Body of pancreas (tissue), 4 donors: ENCODE results near the gene LMOD1. TPM values are rescaled to one million over a fixed set of nuclear protein-coding genes. Genes with fewer than 3 reads are reported as not detected.

Experiments used
- ATAC-seq: fragments of 150-250 bp; one replicate; pipeline ENCODE4 v1.9.1; 2016
- DNase-seq, 4 donors: peaks; one replicate each; pipeline ENCODE4 v3.0.0-alpha.2; 2019
- H3K27ac ChIP-seq, 4 donors: fragments of 200-600 bp; sonication (generic); 1 replicate in 3 of 4; 2 replicates in 1 of 4; pipeline versions ENCODE4 v1.5.1 to v1.6.1; 2016 to 2019; ENCODE audit warnings: mild to moderate bottlenecking in 1 of 4, mixed read lengths in 1 of 4, moderate library complexity in 1 of 4
- H3K27me3 ChIP-seq, 2 donors: fragments of 200-600 bp; sonication (generic); one replicate each; pipeline ENCODE4 v1.6.0; 2016; ENCODE audit warnings: mild to moderate bottlenecking in 1 of 2
- H3K36me3 ChIP-seq, 2 donors: fragments of 200-600 bp; sonication (generic); replicated peaks in 1 of 2; 2 replicates each; pipeline ENCODE4 v1.5.1; 2016; ENCODE audit warnings: low read depth in 2 of 2; ENCODE audit not compliant: insufficient read depth in 1 of 2
- H3K4me1 ChIP-seq: fragments of 200-600 bp; sonication (generic); one replicate; pipeline ENCODE4 v1.6.0; 2016
- H3K4me3 ChIP-seq, 2 donors: fragments of 200-600 bp; sonication (generic); 1 replicate in 1 of 2; 2 replicates in 1 of 2; pipeline ENCODE4 v1.5.1; 2016 to 2019
- H3K9me3 ChIP-seq, 3 donors: fragments of 200-600 bp; sonication (generic); 1 replicate in 2 of 3; 2 replicates in 1 of 3; pipeline ENCODE4 v1.5.1; 2016
- CTCF ChIP-seq, 7 experiments: fragments of 450-650 bp in 4 of 7; fragments of 200-600 bp in 3 of 7; sonication (generic) in 3 of 7; IDR thresholded peaks; one replicate each; pipeline ENCODE4 v1.5.1; 2016 to 2019; ENCODE audit warnings: antibody characterized with exemption in 7 of 7
- POLR2A ChIP-seq, 3 donors: fragments of 450-650 bp; IDR thresholded peaks; one replicate each; pipeline ENCODE4 v1.6.1; 2016; ENCODE audit warnings: antibody characterized with exemption in 3 of 3, mild to moderate bottlenecking in 2 of 3
- WGBS, 2 donors: methylation state at CpG; one replicate each; pipeline ENCODE4 v1.1.5; 2017; 5-methylcytosine and 5-hydroxymethylcytosine counted together
- intact Hi-C: fragments of 100-400 bp; cut with DNase I; formaldehyde crosslinking; loops from one replicate; pipeline ENCODE4 v1.15.1; 2023
- total RNA-seq, 2 donors: library from RNA; depleted of rRNA; stranded (reverse); fragments of >200 nt; gene quantifications; one replicate each; pipeline ENCODE4 v1.1.0, GENCODE V29; 2016

The LMOD1 gene
- total RNA-seq, 2 donors from 2014 or later, result 14.8 to 16.9 TPM

DNA sequence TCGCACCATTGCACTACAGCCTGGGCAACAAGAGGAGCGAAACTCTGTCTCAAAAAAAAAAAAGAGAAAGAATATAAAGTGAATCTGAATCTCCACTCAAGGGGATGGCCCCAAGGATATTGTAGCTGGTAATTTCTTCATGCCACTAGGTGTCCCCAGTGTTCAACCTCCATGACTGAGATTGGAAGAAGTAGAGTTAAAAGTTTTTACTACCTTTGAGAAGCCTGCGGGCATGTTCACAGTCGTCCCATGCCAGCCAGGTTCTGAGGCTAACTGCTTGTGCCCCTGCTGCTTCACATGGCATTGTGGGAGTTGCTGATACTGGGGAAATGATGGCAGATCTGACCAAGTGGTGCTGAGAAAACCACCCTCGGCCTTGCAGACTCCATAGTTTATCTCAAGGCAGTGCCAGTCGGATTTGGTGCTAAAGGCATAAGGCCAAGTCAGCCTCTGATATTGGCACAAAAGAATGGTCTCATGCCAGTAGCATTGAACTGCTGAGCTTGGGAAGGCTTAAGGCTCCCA is 68.4 kb downstream of the LMOD1 start:
- 33 to 35% methylated on average over 6 of the region's 6 CpGs for whole genome bisulfite sequencing, 2 donors
- no peak overlapping the region for H3K27ac ChIP-seq
- peaks cover 0 to 5% of the 10 kb centered on the region in 2 donors for H3K36me3 ChIP-seq
- TF ChIP-seq POLR2A (IDR thresholded peaks at IDR 0.05) (no peak), CTCF (IDR thresholded peaks at IDR 0.05) (peak; percentile 33 to 68 (median 64))
- no peaks in the 10 kb centered on the region for H3K9me3 ChIP-seq
- H3K27me3 ChIP-seq, result no peaks in the 10 kb centered on the region
- peaks cover 4% of the 10 kb centered on the region for H3K4me1 ChIP-seq
- no peak overlapping the region for H3K4me3 ChIP-seq
- peak; percentile 32 to 48 (median 34) for DNase-seq
- intact Hi-C loops, result no loop called here
- peak; percentile 75 for ATAC-seq

- no peaks in the 10 kb centered on the region for H3K27me3 ChIP-seq
- no peak for ATAC-seq
- DNase-seq, result no peak
- intact Hi-C loops, result no loop called here
- H3K4me1 ChIP-seq, result peaks cover 4% of the 10 kb centered on the region
- 70 to 83% methylated on average over 8 of the region's 8 CpGs for WGBS, 2 donors
- peak in 2 of 7 experiments; percentile 5 to 9 for TF ChIP-seq CTCF (IDR thresholded peaks at IDR 0.05)
- no peak for TF ChIP-seq POLR2A (IDR thresholded peaks at IDR 0.05)
- peaks cover 0 to 18% of the 10 kb centered on the region in 2 donors for H3K36me3 ChIP-seq
- no peak overlapping the region for H3K27ac ChIP-seq
- H3K9me3 ChIP-seq, result no peaks in the 10 kb centered on the region
- H3K4me3 ChIP-seq, result no peak overlapping the region
Observed at GRCh38 chr1:201876148-201876818, 70.1 kb downstream of the LMOD1 start.

DNA sequence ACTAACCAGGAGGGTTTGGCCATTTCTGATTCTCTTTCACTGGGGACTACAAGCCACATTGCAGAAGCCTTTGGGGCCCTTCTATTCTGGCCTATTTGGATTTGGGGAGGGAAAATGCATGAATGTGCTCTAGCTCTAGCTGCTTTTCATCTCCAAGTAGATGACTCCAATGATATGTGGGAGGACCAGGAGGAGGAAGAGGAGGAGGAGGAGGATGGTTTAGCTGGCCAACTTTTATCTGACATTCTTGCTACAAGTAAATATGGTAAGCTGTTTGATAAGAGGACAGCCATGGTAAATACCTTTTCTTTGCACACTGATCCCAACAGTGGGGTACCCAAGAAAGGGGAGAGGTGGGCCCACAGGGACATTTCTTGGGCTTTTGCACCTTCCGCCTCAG is 71.7 kb downstream of the LMOD1 start:
- no peaks in the 10 kb centered on the region for H3K9me3 ChIP-seq
- intact Hi-C loops, result no loop called here
- WGBS, 2 donors, result 93 to 100% methylated on average over 1 of the region's 1 CpG
- H3K36me3 ChIP-seq, result peaks cover 2 to 31% of the 10 kb centered on the region in 2 donors
- H3K4me1 ChIP-seq, result peaks cover 4% of the 10 kb centered on the region
- H3K27ac ChIP-seq, result no peak overlapping the region
- no peak for DNase-seq
- no peak for ATAC-seq
- no peaks in the 10 kb centered on the region for H3K27me3 ChIP-seq
- H3K4me3 ChIP-seq, result no peak overlapping the region
- TF ChIP-seq POLR2A (IDR thresholded peaks at IDR 0.05), result no peak

DNA sequence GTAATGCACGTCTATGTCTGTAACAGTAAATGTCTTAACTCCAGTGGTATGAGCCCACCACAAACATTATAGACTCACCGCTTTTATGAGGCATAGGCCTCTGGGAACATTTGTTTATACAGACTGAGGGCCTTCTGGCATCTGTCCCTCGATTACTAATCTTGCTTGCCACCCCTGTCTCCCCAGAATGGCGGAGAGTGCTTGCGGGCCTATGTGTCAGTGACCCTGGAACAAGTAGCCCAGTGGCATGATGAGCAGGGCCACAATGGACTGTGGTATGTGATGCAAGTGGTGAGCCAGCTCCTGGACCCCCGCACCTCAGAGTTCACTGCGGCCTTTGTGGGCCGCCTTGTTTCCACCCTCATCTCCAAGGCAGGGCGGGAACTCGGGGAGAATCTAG is 76.0 kb downstream of the LMOD1 start:
- no peaks in the 10 kb centered on the region for H3K27me3 ChIP-seq
- TF ChIP-seq CTCF (IDR thresholded peaks at IDR 0.05) (no peak), POLR2A (IDR thresholded peaks at IDR 0.05) (no peak)
- peaks cover 4 to 43% of the 10 kb centered on the region in 2 donors for H3K36me3 ChIP-seq
- no peaks in the 10 kb centered on the region for H3K9me3 ChIP-seq
- no peak overlapping the region for H3K4me3 ChIP-seq
- ATAC-seq, result no peak
- intact Hi-C loops, result no loop called here
- WGBS, 2 donors, result 89 to 92% methylated on average over 10 of the region's 10 CpGs
- DNase-seq, result no peak
- no peaks in the 10 kb centered on the region for H3K4me1 ChIP-seq
- no peak overlapping the region for H3K27ac ChIP-seq

- ATAC-seq (no peak), DNase-seq (no peak)
- no peak overlapping the region for H3K27ac ChIP-seq
- 88 to 89% methylated on average over 7 of the region's 7 CpGs for WGBS, 2 donors
- peaks cover under 1 to 30% of the 10 kb centered on the region in 2 donors for H3K36me3 ChIP-seq
- no peaks in the 10 kb centered on the region for H3K27me3 ChIP-seq
- no peak overlapping the region for H3K4me3 ChIP-seq
- no peaks in the 10 kb centered on the region for H3K4me1 ChIP-seq
- no peak for TF ChIP-seq POLR2A (IDR thresholded peaks at IDR 0.05)
- TF ChIP-seq CTCF (IDR thresholded peaks at IDR 0.05), result no peak
- intact Hi-C loops, result no loop called here
- no peaks in the 10 kb centered on the region for H3K9me3 ChIP-seq
Observed at GRCh38 chr1:201861448-201861847, 84.9 kb downstream of the LMOD1 start.
